ENCODE results near the gene NCR1.
"Not testable (repeated sequence)": the region's sequence is repeated elsewhere in the genome, so short reads cannot be mapped to it uniquely, and the experiment has no call there.

Gene NCR1

DNA sequence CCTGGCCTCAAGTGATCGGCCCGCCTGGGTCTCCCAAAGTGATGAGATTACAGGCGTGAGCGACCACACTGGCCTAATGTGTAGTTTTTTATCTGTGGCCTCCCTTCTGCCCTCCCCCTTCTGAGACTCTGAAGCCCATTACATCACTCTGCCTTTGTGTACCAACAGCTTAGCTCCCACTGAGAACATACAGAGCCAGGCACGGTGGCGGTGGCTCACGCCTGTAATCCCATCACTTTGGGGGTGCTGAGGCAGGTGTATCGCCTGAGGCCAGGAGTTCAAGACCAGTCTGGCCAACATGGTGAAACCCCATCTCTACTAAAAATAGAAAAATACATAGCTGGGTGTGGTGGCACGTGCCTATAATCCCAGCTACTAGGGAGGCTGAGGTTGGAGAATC lies 12.6 kb downstream of the NCR1 start:
- ChIA-PET POLR2A (no interaction called here), CTCF (interaction anchor here (1.2 kb wide), 1 partner anchor 37 kb away, joined by 4 read pairs; no protein-coding TSS in a partner anchor)
- TF ChIP-seq NFRKB (IDR thresholded peaks at IDR 0.05) (no peak), HDGF (IDR thresholded peaks at IDR 0.05; ENCODE audit: borderline replicate concordance) (no peak), TARDBP (IDR thresholded peaks at IDR 0.05) (no peak), ARNT (IDR thresholded peaks at IDR 0.05) (no peak), CTBP1 (IDR thresholded peaks at IDR 0.05; ENCODE audit: borderline replicate concordance) (no peak), ELF4 (IDR thresholded peaks at IDR 0.05) (no peak), ZNF384 (IDR thresholded peaks at IDR 0.05) (no peak), LEF1 (IDR thresholded peaks at IDR 0.05; ENCODE audit: borderline replicate concordance) (no peak), L3MBTL2 (conservative IDR thresholded peaks at IDR 0.05) (no peak), SUZ12 (IDR thresholded peaks at IDR 0.05) (no peak), FOXK2 (IDR thresholded peaks at IDR 0.05) (no peak), FOXA1 (IDR thresholded peaks at IDR 0.05) (no peak), FOXM1 (IDR thresholded peaks at IDR 0.05; ENCODE audit: borderline replicate concordance) (no peak), SP1 (IDR thresholded peaks at IDR 0.05) (no peak), BHLHE40 (IDR thresholded peaks at IDR 0.05; ENCODE audit: borderline replicate concordance) (no peak)
- no peak for DNase-seq (ENCODE audit: extremely low spot score)

DNA sequence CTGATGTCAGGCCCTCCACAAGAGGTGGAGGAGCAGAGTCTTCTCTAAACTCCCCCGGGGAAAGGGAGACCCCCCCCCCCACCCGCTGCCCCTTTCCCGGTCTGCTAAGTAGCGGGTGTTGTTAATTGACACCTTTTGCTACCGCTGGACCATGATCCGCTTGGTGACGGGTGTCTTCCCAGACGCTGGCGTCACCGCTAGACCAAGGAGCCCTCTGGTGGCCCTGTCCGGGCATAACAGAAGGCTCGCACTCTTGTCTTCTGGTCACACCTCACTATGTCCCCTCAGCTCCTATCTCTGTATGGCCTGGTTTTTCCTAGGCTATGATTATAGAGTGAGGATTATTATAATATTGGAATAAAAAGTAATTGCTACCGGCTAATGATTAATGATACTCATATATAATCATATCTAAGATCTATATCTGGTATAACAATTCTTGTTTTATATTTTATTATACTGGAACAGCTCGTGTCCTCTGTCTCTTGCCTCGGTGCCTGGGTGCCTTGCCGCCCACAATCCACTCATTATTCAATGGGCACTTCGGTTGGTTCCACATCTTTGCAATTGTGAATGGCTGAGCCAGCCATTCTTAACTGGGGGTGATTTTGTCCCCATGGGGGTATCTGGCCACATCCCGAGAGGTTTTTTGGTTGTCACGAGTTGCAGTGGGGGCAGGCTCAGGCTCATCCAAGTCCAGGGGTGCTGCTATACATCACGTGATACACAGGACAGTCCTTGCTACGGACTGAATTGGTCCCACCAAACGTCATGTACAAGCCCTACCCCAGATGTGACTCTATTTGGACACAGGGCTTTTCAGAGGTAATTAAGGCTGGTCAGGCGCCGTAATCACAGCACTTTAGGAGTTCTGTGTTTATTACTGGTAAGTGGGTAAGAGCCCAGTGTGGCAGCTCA lies 14.0 kb downstream of the NCR1 start:
- POLR2A ChIA-PET; DNase-seq (ENCODE audit: extremely low spot score): not testable (repeated sequence)
- CTCF ChIA-PET: interaction anchor here (0.6 to 1.0 kb wide), 2 partner anchors 30 to 61 kb away, joined by 3 read pairs; no protein-coding TSS in a partner anchor

DNA sequence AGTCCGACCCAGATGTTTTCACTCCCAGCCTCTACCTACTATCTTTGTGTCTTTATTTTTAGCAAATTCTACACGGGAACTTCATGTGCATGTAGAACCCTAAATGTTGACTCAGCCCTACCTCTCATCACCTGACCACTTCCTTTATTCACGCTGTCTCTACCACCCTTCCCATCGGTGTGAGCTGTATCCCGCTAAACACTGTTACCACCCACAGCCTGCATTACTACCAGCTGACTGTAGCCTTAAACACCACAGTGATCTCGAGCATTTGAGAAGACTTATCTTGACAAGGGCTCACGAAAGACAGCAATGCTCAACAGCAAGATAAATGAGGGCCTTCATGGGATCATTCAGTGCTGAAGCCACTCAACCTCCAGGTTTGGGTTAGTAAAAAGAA lies 15.1 kb downstream of the NCR1 start:
- ChIA-PET POLR2A (no interaction called here), CTCF (interaction anchor here (1.0 kb wide), 1 partner anchor 31 kb away, joined by 3 read pairs; no protein-coding TSS in a partner anchor)
- no peak for TF ChIP-seq FOXM1 (IDR thresholded peaks at IDR 0.05; ENCODE audit: borderline replicate concordance)
- TF ChIP-seq, protein P1, sequence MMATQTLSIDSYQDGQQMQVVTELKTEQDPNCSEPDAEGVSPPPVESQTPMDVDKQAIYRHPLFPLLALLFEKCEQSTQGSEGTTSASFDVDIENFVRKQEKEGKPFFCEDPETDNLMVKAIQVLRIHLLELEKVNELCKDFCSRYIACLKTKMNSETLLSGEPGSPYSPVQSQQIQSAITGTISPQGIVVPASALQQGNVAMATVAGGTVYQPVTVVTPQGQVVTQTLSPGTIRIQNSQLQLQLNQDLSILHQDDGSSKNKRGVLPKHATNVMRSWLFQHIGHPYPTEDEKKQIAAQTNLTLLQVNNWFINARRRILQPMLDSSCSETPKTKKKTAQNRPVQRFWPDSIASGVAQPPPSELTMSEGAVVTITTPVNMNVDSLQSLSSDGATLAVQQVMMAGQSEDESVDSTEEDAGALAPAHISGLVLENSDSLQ (IDR thresholded peaks at IDR 0.05): no peak
- TF ChIP-seq SUZ12 (IDR thresholded peaks at IDR 0.05): no peak
- TF ChIP-seq FOXA1 (IDR thresholded peaks at IDR 0.05): no peak
- no peak for TF ChIP-seq ELF4 (IDR thresholded peaks at IDR 0.05)
- TF ChIP-seq NFRKB (IDR thresholded peaks at IDR 0.05): no peak
- no peak for TF ChIP-seq ZNF384 (IDR thresholded peaks at IDR 0.05)
- no peak for TF ChIP-seq SP1 (IDR thresholded peaks at IDR 0.05)
- no peak for TF ChIP-seq BHLHE40 (IDR thresholded peaks at IDR 0.05; ENCODE audit: borderline replicate concordance)
- TF ChIP-seq CTBP1 (IDR thresholded peaks at IDR 0.05; ENCODE audit: borderline replicate concordance): no peak
- TF ChIP-seq FOXK2 (IDR thresholded peaks at IDR 0.05): no peak
- no peak for TF ChIP-seq ARNT (IDR thresholded peaks at IDR 0.05)
- TF ChIP-seq TARDBP (IDR thresholded peaks at IDR 0.05): no peak
- DNase-seq (ENCODE audit: extremely low spot score): no peak

DNA sequence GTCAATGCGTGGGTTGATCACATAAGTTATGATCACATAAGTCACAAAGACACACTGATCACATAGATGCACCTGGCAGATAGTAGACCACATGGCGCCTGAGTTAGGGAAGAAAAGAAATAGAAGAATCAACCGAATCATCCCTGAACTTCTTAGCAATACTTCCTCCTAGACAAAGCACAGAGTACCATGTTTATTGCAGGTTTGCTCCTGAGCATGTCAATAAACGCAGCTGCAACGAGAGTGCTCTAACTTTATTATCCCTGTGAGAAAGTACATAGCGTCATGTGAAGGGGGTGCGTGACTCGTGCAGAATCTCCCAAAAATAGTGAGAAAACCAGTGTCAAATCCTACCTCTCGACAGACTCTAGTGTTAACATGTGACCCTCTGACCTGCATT lies 17.3 kb downstream of the NCR1 start:
- POLR2A ChIA-PET: no interaction called here
- CTCF ChIA-PET: no interaction called here

DNA sequence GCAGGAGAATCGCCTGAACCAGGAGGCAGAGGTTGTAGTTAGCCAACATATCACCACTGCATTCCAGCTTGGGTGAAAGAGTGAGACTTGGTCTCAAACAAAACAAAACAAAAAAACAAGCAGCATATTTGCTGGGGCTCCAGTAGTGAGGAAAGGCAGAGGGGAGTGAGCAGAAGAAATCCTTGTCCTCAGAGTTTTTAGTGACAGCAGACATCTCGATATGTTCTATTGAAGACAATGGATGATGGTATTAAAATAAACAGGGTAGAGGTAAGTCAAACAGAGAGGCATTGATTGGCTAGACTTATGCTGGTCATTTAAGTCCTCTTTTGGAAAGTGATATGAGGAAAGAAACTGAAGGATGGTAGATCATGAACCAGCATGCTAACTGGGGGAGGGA lies 22.4 kb downstream of the NCR1 start:
- TF ChIP-seq FOXA1 (IDR thresholded peaks at IDR 0.05) (no peak), ELF4 (IDR thresholded peaks at IDR 0.05) (no peak), ARNT (IDR thresholded peaks at IDR 0.05) (no peak), ZNF384 (IDR thresholded peaks at IDR 0.05) (no peak), LEF1 (IDR thresholded peaks at IDR 0.05; ENCODE audit: borderline replicate concordance) (no peak), FOXK2 (IDR thresholded peaks at IDR 0.05) (no peak), NFRKB (IDR thresholded peaks at IDR 0.05) (no peak), HDGF (IDR thresholded peaks at IDR 0.05; ENCODE audit: borderline replicate concordance) (no peak), FOXM1 (IDR thresholded peaks at IDR 0.05; ENCODE audit: borderline replicate concordance) (no peak), BHLHE40 (IDR thresholded peaks at IDR 0.05; ENCODE audit: borderline replicate concordance) (no peak), L3MBTL2 (conservative IDR thresholded peaks at IDR 0.05) (no peak), TARDBP (IDR thresholded peaks at IDR 0.05) (no peak), SUZ12 (IDR thresholded peaks at IDR 0.05) (no peak), SP1 (IDR thresholded peaks at IDR 0.05) (no peak), CTBP1 (IDR thresholded peaks at IDR 0.05; ENCODE audit: borderline replicate concordance) (no peak)
- TF ChIP-seq, protein P1 (IDR thresholded peaks at IDR 0.05): no peak
- ChIA-PET CTCF (no interaction called here), POLR2A (no interaction called here)
- DNase-seq (ENCODE audit: extremely low spot score): no peak

More for the DNA sequence above, 17.3 kb downstream of the NCR1 start:
- DNase-seq (ENCODE audit: extremely low spot score): no peak
- no peak for TF ChIP-seq TARDBP (IDR thresholded peaks at IDR 0.05)
- no peak for TF ChIP-seq FOXM1 (IDR thresholded peaks at IDR 0.05; ENCODE audit: borderline replicate concordance)
- no peak for TF ChIP-seq BHLHE40 (IDR thresholded peaks at IDR 0.05; ENCODE audit: borderline replicate concordance)
- TF ChIP-seq FOXK2 (IDR thresholded peaks at IDR 0.05): no peak
- TF ChIP-seq NFRKB (IDR thresholded peaks at IDR 0.05): no peak
- no peak for TF ChIP-seq FOXA1 (IDR thresholded peaks at IDR 0.05)
- no peak for TF ChIP-seq ZNF384 (IDR thresholded peaks at IDR 0.05)
- no peak for TF ChIP-seq SP1 (IDR thresholded peaks at IDR 0.05)
- TF ChIP-seq SUZ12 (IDR thresholded peaks at IDR 0.05): no peak
- TF ChIP-seq LEF1 (IDR thresholded peaks at IDR 0.05; ENCODE audit: borderline replicate concordance): no peak
- no peak for TF ChIP-seq CTBP1 (IDR thresholded peaks at IDR 0.05; ENCODE audit: borderline replicate concordance)
- no peak for TF ChIP-seq L3MBTL2 (conservative IDR thresholded peaks at IDR 0.05)
- TF ChIP-seq ARNT (IDR thresholded peaks at IDR 0.05): no peak
- TF ChIP-seq HDGF (IDR thresholded peaks at IDR 0.05; ENCODE audit: borderline replicate concordance): no peak

DNA sequence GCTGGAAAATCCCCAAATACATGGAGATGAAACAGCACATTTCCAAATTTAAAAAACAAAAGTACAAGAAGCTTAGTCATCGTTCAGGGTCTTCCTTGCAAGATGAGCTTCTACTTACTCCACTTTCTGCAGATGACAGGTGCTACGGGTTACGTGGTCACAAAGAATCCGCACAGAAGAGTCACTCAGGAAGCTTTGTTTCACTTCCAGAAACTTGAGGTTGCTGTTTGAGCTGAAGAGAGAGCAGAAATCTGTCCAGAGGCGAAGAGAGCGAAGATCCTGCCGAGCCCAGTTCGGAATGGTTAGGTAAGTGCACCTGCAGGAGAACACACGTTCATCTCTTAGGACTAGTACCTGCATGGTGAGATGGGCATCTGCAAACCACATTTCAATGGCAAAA lies 32.0 kb downstream of the NCR1 start:
- DNase-seq (ENCODE audit: extremely low spot score): no peak
- CTCF ChIA-PET: no interaction called here

More for the DNA sequence above, 32.0 kb downstream of the NCR1 start:
- POLR2A ChIA-PET: no interaction called here
- TF ChIP-seq FOXA1 (IDR thresholded peaks at IDR 0.05): no peak
- TF ChIP-seq SUZ12 (IDR thresholded peaks at IDR 0.05): no peak
- TF ChIP-seq TARDBP (IDR thresholded peaks at IDR 0.05): no peak
- TF ChIP-seq NFRKB (IDR thresholded peaks at IDR 0.05): no peak
- no peak for TF ChIP-seq FOXK2 (IDR thresholded peaks at IDR 0.05)
- no peak for TF ChIP-seq FOXM1 (IDR thresholded peaks at IDR 0.05; ENCODE audit: borderline replicate concordance)
- TF ChIP-seq HDGF (IDR thresholded peaks at IDR 0.05; ENCODE audit: borderline replicate concordance): no peak
- no peak for TF ChIP-seq ELF4 (IDR thresholded peaks at IDR 0.05)
- TF ChIP-seq CTBP1 (IDR thresholded peaks at IDR 0.05; ENCODE audit: borderline replicate concordance): no peak
- no peak for TF ChIP-seq ZNF384 (IDR thresholded peaks at IDR 0.05)
- TF ChIP-seq LEF1 (IDR thresholded peaks at IDR 0.05; ENCODE audit: borderline replicate concordance): no peak
- TF ChIP-seq, protein P1 (IDR thresholded peaks at IDR 0.05): no peak
- no peak for TF ChIP-seq ARNT (IDR thresholded peaks at IDR 0.05)
- no peak for TF ChIP-seq L3MBTL2 (conservative IDR thresholded peaks at IDR 0.05)
- TF ChIP-seq SP1 (IDR thresholded peaks at IDR 0.05): no peak
